ENCODE results near the gene NTMT1.

Gene NTMT1

GRCh38 chr9:129682381-129682780 is 56.4 kb downstream of the NTMT1 start:
- DNase-seq, result peak; percentile 71

- no peak for DNase-seq
Measured at GRCh38 chr9:129685220-129685932, 59.4 kb downstream of the NTMT1 start.
